GM12865 (cell line): ENCODE data around the gene KAT7.

Experiments used
- DNase-seq: peaks from one replicate; pipeline ENCODE4 v3.0.0; 2010; ENCODE audit warnings: low read depth
- H3K4me3 ChIP-seq: 2 replicates; pipeline ENCODE4 v1.5.1; 2011; ENCODE audit warnings: mild to moderate bottlenecking, low read depth, low read length, control low read depth
- CTCF ChIP-seq: IDR thresholded peaks from 2 replicates; pipeline ENCODE4 v1.5.1; 2011; ENCODE audit warnings: low read length, control low read depth, low read depth, inconsistent platforms; ENCODE audit not compliant: insufficient read depth; ENCODE audit errors: missing control alignments

The KAT7 gene

DNA sequence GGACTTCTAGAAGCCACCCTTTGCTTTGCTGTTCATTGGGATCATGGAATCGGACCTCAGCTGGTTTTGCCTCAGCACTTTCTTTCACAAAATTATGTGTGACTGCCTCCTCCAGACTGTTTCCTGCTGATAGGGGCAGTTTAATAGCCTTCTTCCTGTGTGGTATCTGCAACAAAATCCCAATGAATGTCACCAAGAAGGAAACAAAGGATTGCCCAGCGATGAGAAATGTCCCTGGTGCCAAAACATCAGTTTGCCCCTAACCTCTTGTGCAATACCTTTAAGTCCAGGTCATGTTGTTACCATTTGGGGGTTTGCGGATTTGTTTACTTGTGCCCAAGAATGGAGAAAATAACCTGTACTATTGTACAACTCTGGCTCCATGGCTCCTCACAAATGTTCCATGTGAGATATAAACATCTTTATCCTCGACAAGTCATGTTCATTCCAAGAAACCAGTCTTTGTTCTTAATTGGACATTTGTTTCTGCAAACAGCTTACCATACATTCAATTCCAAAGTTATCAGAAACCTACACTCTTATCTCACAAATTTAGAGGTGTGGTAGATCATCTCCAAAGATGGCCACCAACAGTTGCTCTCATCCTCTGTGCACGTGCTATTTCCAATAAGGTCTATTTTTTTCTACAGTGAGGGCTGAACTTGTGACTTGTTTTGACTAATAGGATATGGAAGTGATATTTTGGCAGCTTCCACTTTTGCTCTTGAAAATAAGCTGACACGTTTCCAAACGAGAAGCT, 44.5 kb downstream of the KAT7 start:
- no peak overlapping the region for H3K4me3 ChIP-seq
- DNase-seq = no peak
- TF ChIP-seq CTCF = no peak

GRCh38 chr17:49834118-49834743, 45.8 kb downstream of the KAT7 start:
- DNase-seq = no peak
- H3K4me3 ChIP-seq = no peak overlapping the region
- no peak for TF ChIP-seq CTCF

DNA sequence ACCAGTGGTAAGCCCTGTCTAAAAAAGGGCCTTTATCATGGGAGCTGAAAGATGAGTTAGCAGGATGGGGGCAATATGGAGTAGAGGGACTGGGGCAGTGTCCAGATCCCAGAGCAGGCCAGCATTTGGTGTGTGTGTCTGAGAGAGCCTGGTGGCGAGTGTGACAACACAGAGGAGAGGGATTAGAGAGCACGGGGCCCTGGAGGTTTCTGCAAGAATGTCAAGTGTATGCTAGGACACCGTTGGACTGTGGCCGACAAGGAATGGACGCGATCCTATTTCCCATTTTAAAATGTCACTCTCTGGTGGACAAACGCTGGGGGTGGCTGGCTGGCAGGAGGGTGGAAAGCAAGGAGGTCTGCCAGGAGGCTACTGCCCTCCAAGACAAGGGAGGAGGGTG, 47.0 kb downstream of the KAT7 start:
- no peak for DNase-seq
- no peak for TF ChIP-seq CTCF
- no peak overlapping the region for H3K4me3 ChIP-seq

DNA sequence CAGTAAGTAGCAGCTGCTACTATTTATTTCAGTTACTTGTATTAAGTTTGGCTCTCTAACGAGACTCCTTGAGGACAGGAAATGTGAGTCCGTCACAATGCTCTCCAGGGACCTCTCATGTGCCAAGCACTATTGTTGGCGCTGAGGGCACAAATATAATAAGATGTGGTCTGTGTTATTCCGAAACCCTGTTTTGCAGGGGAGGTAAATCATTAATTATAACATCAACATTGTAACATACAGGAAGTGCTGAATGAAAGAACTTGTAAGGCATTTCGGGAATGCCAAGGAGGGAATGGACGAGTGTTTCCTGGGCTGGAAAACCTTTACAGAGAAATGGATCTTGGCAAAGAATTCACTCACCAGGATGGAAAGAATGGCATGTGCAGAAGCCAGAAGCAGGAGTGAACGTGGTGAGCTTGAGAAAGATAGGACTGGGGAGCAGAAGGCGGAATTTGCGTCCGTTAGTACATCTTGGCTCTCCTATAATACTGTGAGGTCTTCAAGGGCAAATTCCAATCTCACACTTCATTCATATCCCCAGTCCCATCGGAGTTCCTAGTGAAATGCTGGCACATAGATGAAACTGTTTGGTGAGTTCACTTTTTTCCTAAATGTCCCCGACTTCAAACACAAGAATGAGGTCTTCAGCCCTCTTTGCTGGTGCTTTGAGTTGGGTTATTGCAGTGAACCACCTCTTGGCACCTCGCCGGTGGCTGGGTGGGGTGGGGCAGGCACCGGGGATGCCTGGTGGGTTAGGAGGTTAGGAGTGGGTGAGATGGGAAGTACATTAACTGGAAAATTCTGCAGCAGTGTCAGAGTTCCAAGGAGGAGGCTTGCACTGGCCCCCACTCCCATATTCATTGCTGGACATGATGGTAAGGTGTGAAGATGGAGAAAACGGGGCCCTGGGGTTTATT, 47.9 kb downstream of the KAT7 start:
- no peak for DNase-seq
- H3K4me3 ChIP-seq = no peak overlapping the region
- TF ChIP-seq CTCF = no peak

DNA sequence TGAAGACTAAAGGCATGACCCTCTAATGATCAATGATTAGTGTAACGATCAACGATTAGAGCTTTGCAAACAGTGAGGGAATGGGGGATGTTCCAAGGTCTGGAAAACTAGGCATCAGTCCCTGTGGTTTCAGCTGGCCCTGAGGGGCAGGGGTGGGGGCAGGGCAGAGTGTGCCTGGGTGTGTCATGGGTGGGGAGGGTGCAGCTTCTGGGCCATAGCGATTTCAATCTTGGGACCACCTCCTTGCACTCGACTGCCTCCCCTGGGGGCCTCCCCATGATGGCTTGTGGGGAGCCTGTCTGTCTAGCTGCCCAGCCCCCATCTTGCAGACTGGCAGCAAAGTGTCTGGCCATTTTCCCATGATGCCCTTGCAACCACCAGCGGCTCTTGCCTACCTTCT, 51.0 kb downstream of the KAT7 start:
- no peak for TF ChIP-seq CTCF
- H3K4me3 ChIP-seq = no peak overlapping the region
- no peak for DNase-seq

- no peak for DNase-seq
- H3K4me3 ChIP-seq = no peak overlapping the region
- no peak for TF ChIP-seq CTCF
Measured at GRCh38 chr17:49841548-49841947, 53.1 kb downstream of the KAT7 start.
